Left lung (tissue), 10 donors: ENCODE measurements around the gene WNT4. TPM values are rescaled to one million over a fixed set of nuclear protein-coding genes. Genes with fewer than 3 reads are reported as not detected.

ENCODE experiments used
- ATAC-seq: fragments of 200-7000 bp; cut with Tn5 transposase; one replicate; pipeline ENCODE4 v1.9.1; 2020; ENCODE audit warnings: moderate library complexity
- DNase-seq, 4 donors: peaks; one replicate each; pipeline ENCODE4 v3.0.0-alpha.2; 2013 to 2020
- H3K27ac ChIP-seq, 2 donors: fragments of 200-600 bp; sonication (generic) in 1 of 2; one replicate each; pipeline versions ENCODE4 v1.5.0 to v1.8.0; 2020 to 2021
- H3K27me3 ChIP-seq, 2 donors: fragments of 200-600 bp; sonication (generic) in 1 of 2; one replicate each; pipeline versions ENCODE4 v1.5.0 to v1.8.0; 2020 to 2021
- H3K36me3 ChIP-seq, 2 donors: fragments of 200-600 bp; sonication (generic) in 1 of 2; one replicate each; pipeline versions ENCODE4 v1.5.0 to v1.8.0; 2020 to 2021
- H3K4me1 ChIP-seq, 2 donors: fragments of 200-600 bp; one replicate each; pipeline ENCODE4 v1.8.0; 2021
- H3K4me3 ChIP-seq, 2 donors: fragments of 200-600 bp; sonication (generic) in 1 of 2; one replicate each; pipeline versions ENCODE4 v1.5.0 to v1.8.0; 2020 to 2021; ENCODE audit warnings: mild to moderate bottlenecking in 1 of 2
- H3K9me3 ChIP-seq, 2 donors: fragments of 200-600 bp; sonication (generic) in 1 of 2; one replicate each; pipeline versions ENCODE4 v1.5.0 to v1.8.0; 2020 to 2021
- CTCF ChIP-seq, 2 donors: fragments of 200-600 bp; sonication (generic) in 1 of 2; IDR thresholded peaks; one replicate each; pipeline versions ENCODE4 v1.5.0 to v1.8.0; 2021; ENCODE audit warnings: antibody characterized with exemption in 2 of 2
- intact Hi-C, 2 donors: fragments of 100-400 bp; cut with DNase I; formaldehyde crosslinking; loops; one replicate each; pipeline versions ENCODE4 v1.11.2 to v1.14.2; 2022
- polyA plus RNA-seq, 6 donors: library from polyadenylated mRNA; unstranded; fragments of 120-200 nt; gene quantifications; one replicate each; pipeline ENCODE4 v1.2.1, GENCODE V29; 2013; ENCODE audit not compliant: insufficient read length in 6 of 6
- total RNA-seq, 2 donors: library from RNA; stranded (reverse); fragmentation: NEBNext Ultra II Directional; extraction: Animal tissue kit (Norgen Biotek cat#: 25700); gene quantifications; one replicate each; pipeline ENCODE4 v1.2.1, GENCODE V29; 2021
- donor health status: DM: no; HTN: yes; CAD: no.
- donor health status: DM: no; HTN: no; CAD: no.

Gene WNT4
- total and polyA plus RNA-seq, 8 donors = 1.8 to 4.0 (median 2.8) TPM

GRCh38 chr1:22101995-22102394 is 40.9 kb downstream of the WNT4 start:
- no peak for TF ChIP-seq CTCF (IDR thresholded peaks at IDR 0.05)
- DNase-seq = no peak
- Histone ChIP-seq H3K27me3 (no peaks in the 10 kb centered on the region), H3K36me3 (peaks cover 0 to 59% of the 10 kb centered on the region in 2 donors), H3K9me3 (no peaks in the 10 kb centered on the region), H3K27ac (no peak overlapping the region), H3K4me1 (peaks cover 0 to 55% of the 10 kb centered on the region in 2 donors), H3K4me3 (no peak overlapping the region)
- intact Hi-C loops = no loop called here
- no peak for ATAC-seq

GRCh38 chr1:22101199-22101598 is 41.7 kb downstream of the WNT4 start:
- TF ChIP-seq CTCF (IDR thresholded peaks at IDR 0.05) = no peak
- Histone ChIP-seq H3K4me3 (no peak overlapping the region), H3K27me3 (no peaks in the 10 kb centered on the region), H3K27ac (no peak overlapping the region), H3K36me3 (peaks cover 0 to 64% of the 10 kb centered on the region in 2 donors), H3K9me3 (no peaks in the 10 kb centered on the region), H3K4me1 (peaks cover 0 to 52% of the 10 kb centered on the region in 2 donors)
- no peak for DNase-seq
- intact Hi-C loops = no loop called here
- ATAC-seq = no peak

- no peaks in the 10 kb centered on the region for H3K27me3 ChIP-seq
- intact Hi-C loops = no loop called here
These were observed 42.7 kb downstream of the WNT4 start for GRCh38 chr1:22100168-22100567.

GRCh38 chr1:22098752-22099151 is 44.1 kb downstream of the WNT4 start:
- H3K36me3 ChIP-seq = peaks cover 0 to 54% of the 10 kb centered on the region in 2 donors
- DNase-seq = peak in 1 of 4 donors; percentile 20
- no peaks in the 10 kb centered on the region for H3K27me3 ChIP-seq
- peaks cover 0 to 32% of the 10 kb centered on the region in 2 donors for H3K4me1 ChIP-seq
- TF ChIP-seq CTCF (IDR thresholded peaks at IDR 0.05) = no peak
- intact Hi-C loops = no loop called here
- no peak overlapping the region for H3K4me3 ChIP-seq
- H3K9me3 ChIP-seq = no peaks in the 10 kb centered on the region
- H3K27ac ChIP-seq = no peak overlapping the region
- ATAC-seq = no peak

More at GRCh38 chr1:22100168-22100567, 42.7 kb downstream of the WNT4 start:
- Histone ChIP-seq H3K4me3 (no peak overlapping the region), H3K4me1 (peaks cover 0 to 42% of the 10 kb centered on the region in 2 donors), H3K9me3 (no peaks in the 10 kb centered on the region), H3K36me3 (peaks cover 0 to 62% of the 10 kb centered on the region in 2 donors), H3K27ac (no peak overlapping the region)
- no peak for TF ChIP-seq CTCF (IDR thresholded peaks at IDR 0.05)
- ATAC-seq = no peak
- no peak for DNase-seq

GRCh38 chr1:22096463-22096862 is 46.4 kb downstream of the WNT4 start:
- Histone ChIP-seq H3K4me3 (no peak overlapping the region), H3K4me1 (peaks cover 0 to 35% of the 10 kb centered on the region in 2 donors), H3K9me3 (no peaks in the 10 kb centered on the region), H3K27ac (no peak overlapping the region), H3K27me3 (no peaks in the 10 kb centered on the region), H3K36me3 (peaks cover 0 to 54% of the 10 kb centered on the region in 2 donors)
- intact Hi-C loops = no loop called here
- ATAC-seq = no peak
- no peak for TF ChIP-seq CTCF (IDR thresholded peaks at IDR 0.05)
- no peak for DNase-seq
